Measurements from ENCODE around the gene TMEM271.

Gene TMEM271

DNA sequence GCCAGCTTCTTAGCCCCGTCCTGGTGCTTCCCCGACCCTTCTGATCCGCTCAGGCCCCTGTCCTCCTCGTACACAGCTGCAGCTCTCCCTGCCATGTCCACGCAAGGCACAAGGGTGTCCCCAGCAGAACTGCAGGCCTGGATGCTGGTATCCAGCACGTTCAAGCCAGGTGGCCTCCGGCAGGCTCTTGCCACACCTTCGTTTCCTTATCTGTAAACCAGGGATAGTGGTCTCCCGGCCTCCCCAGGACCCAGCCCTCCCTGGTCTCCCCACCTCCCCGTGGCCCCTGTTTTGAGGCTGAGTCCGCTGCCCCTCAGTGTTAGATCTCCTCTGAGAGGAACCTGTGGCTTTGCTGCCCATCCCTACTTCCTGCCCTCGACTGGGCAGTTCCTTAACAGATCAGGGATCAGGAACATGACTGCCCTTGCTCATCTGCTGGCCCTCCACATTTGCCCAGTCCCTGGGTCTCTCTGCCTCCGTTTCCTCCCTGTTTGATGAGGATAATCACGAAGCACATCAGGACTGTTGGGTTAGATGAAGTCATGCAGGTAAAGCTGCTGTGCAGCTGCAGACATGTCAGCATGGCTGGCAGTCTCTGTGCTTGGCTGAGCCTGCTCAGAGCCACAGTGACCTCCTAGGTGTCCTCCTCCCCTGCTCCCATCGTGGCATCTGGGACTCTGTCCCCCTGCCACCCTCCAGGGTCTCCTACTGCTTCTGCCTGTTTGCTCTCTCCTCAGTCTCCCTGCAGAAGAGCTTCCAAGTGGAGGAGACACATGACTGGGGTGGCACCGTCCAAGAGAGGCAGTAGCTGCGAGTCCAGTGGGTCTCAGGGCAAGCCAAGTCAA lies 44.2 kb downstream of the TMEM271 start:
- DNase-seq = no peak

DNA sequence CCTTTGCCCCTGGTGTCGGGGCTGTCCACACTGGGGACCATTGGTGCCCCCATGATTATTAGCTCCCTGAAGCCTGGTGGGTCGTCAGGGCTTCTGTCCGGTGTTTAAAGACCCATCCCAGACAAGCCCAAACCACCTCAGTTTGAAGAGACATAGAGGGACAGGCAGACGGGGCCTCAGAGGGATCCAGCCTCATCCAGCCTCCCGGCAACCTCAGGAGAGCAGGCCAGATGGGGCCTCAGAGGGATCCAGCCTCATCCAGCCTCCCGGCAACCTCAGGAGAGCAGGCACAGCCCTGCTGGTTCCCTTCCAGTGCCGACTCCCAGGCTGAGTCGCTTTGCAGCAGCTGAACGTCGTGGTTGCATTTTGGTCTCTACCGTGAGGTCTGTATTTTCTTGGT lies 45.0 kb downstream of the TMEM271 start:
- no peak for DNase-seq

DNA sequence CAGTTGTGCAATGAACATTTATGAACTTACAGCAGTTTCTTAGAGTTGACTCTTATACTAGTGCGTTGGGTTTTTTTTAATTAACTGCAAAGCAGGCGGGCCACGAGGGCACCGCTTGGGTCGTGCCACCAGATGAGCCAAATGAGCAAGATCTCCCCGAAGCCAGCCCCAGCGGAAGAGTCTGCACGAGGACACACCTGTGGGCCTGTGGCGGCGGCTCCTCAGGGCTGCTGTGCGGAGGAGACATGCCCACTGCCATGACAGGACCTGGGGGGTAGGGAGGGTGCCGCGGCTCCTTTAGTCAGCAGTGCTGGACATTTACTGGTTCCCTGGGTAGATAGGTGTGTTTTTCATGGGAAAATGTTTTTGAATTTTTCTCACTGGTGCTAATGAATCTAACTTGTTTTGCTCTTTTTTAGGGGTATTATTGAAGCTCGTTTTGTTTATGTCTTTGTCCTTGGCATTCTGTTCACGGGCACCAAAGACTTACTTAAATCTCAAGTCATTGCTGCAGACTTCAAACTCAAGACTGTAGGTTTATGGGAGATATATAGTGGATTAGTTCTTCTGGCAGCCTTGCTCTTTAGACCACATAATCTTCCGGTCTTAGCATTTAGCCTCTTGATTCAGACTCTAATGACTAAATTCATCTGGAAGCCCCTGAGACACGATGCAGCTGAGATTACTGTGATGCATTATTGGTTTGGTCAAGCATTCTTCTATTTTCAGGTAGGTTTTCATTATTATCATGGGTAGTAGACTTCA lies 45.9 kb downstream of the TMEM271 start:
- DNase-seq = no peak

DNA sequence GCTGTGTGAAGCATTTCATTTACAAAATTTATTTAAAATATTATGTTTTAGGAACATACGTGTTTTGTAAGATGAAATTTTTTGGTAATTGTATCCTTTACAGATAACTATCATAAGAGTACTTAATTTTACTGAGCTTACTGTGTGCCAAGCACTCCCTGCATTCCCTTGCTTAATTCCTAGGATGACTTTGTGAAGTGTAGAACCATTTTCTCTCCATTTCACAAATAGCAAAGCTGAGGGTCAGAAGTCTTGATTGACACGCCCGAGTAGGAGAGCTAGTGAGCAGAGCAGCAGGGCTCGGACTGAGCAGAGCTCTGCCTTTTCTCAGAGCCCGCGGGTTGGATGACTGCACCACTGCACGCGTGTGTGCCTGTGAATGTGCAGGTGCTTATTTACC lies 46.5 kb downstream of the TMEM271 start:
- no peak for DNase-seq

DNA sequence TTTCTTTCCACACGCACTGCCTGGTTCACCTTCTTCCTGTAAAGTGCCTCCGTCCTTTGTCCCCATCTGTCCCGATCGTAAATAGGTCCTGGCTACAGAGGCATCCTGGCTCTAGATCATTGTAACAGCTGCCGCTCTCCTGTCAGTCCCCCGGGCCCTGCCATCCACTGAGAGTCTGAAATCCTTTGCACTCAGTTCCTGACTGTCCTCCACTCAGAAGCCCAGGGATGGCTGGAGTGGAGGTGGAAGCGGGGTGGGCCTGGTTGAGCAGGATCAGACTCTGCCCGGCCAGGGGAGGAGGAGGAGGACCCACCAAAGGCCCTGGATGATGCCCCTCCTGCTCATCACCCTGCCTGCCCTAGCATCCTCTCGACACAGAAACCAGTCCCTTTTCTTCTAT lies 47.3 kb downstream of the TMEM271 start:
- DNase-seq = no peak

DNA sequence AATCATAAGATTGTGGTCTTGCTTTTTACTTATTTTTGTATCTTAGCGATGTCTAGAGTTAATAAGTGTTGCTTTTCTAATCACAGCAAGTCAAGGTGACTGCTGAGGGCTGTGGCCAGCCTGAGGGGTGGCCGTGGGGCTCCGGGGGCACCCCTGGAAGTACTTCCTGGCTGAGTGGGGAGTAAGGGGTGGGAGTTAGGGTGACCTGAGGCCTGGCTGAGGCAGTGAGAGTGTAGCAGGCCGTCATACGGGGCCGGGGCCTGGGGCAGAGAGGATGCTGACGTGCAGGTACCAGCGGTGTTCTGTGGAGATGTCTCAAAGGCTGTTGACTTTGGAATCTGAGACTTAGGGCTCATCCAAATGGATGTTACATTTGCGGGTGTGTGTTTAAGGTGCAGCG lies 47.8 kb downstream of the TMEM271 start:
- DNase-seq = no peak

DNA sequence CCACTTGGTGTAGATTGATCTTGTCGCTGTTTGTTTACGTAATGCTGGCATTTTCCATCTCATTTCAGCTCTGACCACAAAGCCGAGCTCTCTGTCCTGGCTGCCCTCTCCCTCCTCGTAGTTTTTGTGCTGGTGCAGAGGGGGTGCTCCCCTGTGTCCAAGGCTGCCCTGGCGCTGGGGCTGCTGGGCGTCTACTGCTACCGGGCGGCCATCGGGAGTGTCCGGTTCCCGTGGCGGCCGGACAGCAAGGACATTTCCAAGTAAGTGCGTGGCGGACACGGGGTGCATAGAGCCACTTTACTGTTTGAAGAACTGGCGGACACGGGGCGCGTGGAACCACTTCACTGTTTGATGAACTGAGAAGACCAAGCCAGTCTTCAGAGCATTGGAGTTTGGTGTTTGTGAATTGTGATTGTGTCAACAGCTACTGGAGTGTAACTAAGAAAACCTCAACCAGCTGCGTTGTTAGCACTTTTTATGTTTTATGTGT lies 49.1 kb downstream of the TMEM271 start:
- DNase-seq = no peak

DNA sequence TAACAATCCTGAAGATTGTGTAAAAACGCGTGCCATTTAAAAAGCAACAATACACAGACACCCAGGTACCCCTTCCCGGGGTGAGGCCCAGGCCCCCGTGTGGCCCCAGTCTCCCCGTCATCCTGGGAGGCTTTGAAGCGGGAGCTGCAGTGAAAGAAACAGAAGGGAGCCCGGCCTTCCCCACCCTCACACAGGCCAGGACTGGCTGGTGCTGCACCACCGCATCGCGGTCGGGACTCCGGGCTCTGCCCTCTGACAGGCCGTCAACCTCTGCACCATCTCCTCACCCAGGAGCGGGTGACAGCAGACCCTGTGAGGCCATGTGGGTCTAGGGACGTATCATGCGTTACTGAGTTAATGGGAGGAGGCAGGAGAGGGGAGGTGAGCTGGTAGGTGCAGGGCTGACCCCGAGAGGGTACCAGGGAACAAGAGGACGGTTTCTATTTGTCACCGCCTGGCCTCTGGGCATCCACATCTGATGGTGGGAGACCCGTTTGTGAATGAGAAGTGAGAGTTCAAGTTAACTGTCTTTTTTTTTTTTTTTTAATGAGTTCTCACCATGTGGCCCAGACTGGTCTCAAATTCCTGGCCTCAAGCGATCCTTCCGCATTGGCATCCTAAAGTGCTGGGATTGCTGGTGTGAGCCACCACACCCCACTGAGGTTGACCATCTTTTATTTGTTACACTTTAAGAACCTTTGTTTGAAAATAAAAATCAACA lies 49.7 kb downstream of the TMEM271 start:
- no peak for DNase-seq

DNA sequence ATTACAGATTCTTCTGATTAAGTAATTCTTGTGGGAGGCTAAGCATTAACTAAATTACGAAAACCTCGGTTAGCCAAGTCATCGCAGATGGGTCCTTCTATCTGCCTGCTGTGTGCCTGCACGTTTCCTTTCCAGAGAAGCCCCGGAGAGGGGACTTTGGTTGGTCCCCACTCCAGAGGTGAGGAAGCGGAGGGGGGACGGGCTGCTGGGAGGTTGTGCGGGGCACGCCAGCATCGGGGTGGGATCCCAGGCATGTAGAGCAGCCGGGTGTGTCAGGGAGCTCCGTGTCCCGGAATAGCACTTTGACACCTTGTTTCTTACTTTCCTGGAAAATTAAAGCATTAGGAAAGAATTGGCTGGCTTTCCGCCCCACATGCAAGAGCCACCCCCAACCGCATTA lies 50.4 kb downstream of the TMEM271 start:
- DNase-seq = no peak

DNA sequence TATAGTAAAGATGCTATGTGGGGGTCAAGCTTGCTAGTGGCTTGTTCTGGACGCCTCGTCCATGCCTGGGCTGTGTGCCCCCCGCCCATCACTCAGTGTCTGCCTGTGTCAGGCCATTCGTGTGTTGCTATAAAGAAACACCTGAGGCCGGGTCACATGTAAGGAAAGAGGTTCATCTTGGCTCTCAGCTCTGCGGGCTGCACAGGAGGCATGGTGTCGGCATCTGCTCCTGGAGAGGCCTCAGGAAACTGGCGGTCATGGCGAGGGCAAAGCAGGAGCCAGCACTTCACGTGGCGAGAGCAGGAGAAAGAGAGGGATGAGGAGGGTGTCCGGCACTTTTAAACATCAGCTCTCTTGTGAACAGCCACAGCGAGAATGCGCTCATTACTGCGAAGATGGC lies 51.9 kb downstream of the TMEM271 start:
- no peak for DNase-seq
